ENCODE data around the gene LMAN1L.

The LMAN1L gene

DNA sequence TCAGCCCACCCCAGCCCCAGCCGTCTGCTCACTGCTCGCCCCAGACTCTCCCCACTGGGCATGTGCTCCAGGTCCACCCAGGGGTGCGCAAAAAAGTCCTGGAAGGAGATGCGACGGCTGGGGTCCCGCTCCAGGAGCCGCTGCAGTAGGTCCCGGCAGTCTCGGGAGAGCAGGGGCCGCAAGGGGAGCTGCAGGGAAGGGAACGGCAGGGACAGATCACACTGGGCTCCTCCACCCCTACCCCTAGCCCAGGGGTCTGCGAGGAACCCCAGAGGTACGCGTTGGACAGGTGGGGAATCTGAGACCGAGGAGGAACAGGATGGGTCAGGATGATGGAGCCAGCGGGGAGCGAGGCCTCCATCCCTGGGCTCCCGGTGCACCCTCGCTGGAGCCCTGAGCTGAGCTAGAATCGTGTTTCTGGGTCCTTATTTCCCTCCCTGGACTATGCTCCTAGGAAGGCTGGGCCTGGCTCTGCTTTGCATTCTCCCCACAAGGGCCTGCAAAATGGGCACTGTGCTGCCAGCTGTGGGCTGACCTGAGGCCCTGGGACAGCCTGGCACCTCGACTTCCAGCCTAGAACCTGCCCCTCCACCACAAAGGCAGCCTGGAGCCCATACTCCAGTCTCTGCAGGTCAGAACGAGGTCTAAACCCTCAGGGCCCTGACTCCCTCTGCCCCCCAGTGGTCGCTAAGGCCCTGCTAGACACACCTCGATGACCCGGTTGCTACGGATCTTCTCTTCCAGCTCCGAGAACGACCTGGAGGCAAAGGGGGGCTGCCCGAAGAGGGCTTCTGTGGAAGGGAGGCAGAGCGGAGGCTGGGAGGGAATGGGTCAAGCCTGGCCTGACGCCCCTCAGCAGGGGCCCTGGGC is 27.1 kb downstream of the LMAN1L start:
- no peak overlapping the region for H3K4me3 ChIP-seq (ENCODE audit: insufficient read length, low read depth)
- H3K27me3 ChIP-seq (ENCODE audit: insufficient read depth, insufficient read length), result no peaks in the 10 kb centered on the region
- H3K4me1 ChIP-seq (ENCODE audit: insufficient read depth, insufficient read length), result peaks cover 38% of the 10 kb centered on the region
- no peak for DNase-seq (ENCODE audit: low read depth, low spot score)
- peak overlapping the region; percentile 42 for H3K9ac ChIP-seq (ENCODE audit: insufficient read length, low read depth)
- no peaks in the 10 kb centered on the region for H3K9me3 ChIP-seq (ENCODE audit: insufficient read depth, low read length)
- H3K36me3 ChIP-seq (ENCODE audit: insufficient read depth, insufficient read length, low read length), result peaks cover 53% of the 10 kb centered on the region
- TF ChIP-seq SUZ12 (IDR thresholded peaks at IDR 0.05; ENCODE audit: extremely low read depth, insufficient read depth, insufficient read length), result no peak
- no peak for TF ChIP-seq ZNF274 (IDR thresholded peaks at IDR 0.05; ENCODE audit: low read depth, low read length)
- no peak for TF ChIP-seq YY1 (IDR thresholded peaks at IDR 0.05; ENCODE audit: insufficient read depth, insufficient read length)

- Histone ChIP-seq H3K36me3 (ENCODE audit: insufficient read depth, insufficient read length, low read length) (peaks cover 56% of the 10 kb centered on the region), H3K27me3 (ENCODE audit: insufficient read depth, insufficient read length) (no peaks in the 10 kb centered on the region), H3K9ac (ENCODE audit: insufficient read length, low read depth) (peak overlapping the region; percentile 44), H3K4me1 (ENCODE audit: insufficient read depth, insufficient read length) (peaks cover 34% of the 10 kb centered on the region), H3K9me3 (ENCODE audit: insufficient read depth, low read length) (no peaks in the 10 kb centered on the region), H3K4me3 (ENCODE audit: insufficient read length, low read depth) (no peak overlapping the region)
- DNase-seq (ENCODE audit: low read depth, low spot score), result no peak
- TF ChIP-seq YY1 (IDR thresholded peaks at IDR 0.05; ENCODE audit: insufficient read depth, insufficient read length) (no peak), ZNF274 (IDR thresholded peaks at IDR 0.05; ENCODE audit: low read depth, low read length) (no peak), SUZ12 (IDR thresholded peaks at IDR 0.05; ENCODE audit: extremely low read depth, insufficient read depth, insufficient read length) (no peak)
These were observed 28.5 kb downstream of the LMAN1L start for GRCh38 chr15:74840851-74841775.

GRCh38 chr15:74841891-74842373 is 29.3 kb downstream of the LMAN1L start:
- Histone ChIP-seq H3K27me3 (ENCODE audit: insufficient read depth, insufficient read length) (no peaks in the 10 kb centered on the region), H3K9ac (ENCODE audit: insufficient read length, low read depth) (peak overlapping the region; percentile 94), H3K36me3 (ENCODE audit: insufficient read depth, insufficient read length, low read length) (peaks cover 52% of the 10 kb centered on the region), H3K4me1 (ENCODE audit: insufficient read depth, insufficient read length) (peaks cover 34% of the 10 kb centered on the region), H3K4me3 (ENCODE audit: insufficient read length, low read depth) (peak overlapping the region; percentile 92), H3K9me3 (ENCODE audit: insufficient read depth, low read length) (no peaks in the 10 kb centered on the region)
- TF ChIP-seq YY1 (IDR thresholded peaks at IDR 0.05; ENCODE audit: insufficient read depth, insufficient read length) (no peak), ZNF274 (IDR thresholded peaks at IDR 0.05; ENCODE audit: low read depth, low read length) (no peak), SUZ12 (IDR thresholded peaks at IDR 0.05; ENCODE audit: extremely low read depth, insufficient read depth, insufficient read length) (no peak)
- no peak for DNase-seq (ENCODE audit: low read depth, low spot score)

DNA sequence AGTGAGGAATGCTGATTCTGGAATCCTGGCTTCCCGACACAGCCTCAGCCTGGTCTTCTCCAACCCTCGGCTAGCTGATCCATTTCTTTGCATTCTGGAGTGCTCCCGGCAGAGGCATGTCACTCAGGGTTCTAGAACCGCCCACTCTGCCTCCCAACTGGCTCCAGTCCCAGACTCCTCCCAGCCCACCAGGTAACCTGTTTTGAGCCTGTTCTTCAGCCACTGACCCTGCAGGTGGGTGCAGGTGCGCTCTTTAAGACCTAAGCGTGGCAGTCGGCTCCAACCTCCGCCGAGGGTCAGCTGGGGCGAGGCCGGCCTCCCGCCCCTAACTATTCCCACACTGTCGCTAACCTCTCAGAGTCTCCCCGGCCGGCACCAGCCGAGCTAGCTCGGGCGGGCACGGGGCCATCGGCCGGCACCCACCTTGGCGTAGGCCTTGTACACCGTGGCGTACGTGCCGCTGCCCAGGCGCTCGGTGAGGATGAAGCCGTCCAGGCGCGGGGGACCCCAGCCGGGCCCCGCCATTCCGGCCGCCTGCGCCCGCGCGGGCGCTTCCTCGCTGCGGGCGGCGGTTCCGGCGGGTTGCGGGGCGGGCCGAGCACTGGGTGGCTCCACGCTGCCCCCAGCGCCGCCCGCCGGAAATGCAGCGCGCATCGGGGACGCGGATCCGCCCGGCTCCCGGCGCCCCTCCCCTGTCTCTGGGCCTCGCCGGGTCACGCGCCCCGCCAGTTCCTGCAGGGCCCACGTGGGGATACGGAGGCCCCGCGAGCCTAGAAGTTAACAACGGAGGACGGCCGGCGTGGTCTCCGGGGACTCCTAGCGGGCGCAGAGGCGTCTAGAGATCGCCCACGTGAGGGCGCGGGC is 30.2 kb downstream of the LMAN1L start, which contains the start of gene ULK3:
Gene ULK3 (minus strand): TSS at position 576 of the 864 bp plus-strand sequence. CDS start 51 bp downstream, at position 525.
- Histone ChIP-seq H3K36me3 (ENCODE audit: insufficient read depth, insufficient read length, low read length) (peaks cover 57% of the 10 kb centered on the region), H3K9me3 (ENCODE audit: insufficient read depth, low read length) (no peaks in the 10 kb centered on the region), H3K27me3 (ENCODE audit: insufficient read depth, insufficient read length) (no peaks in the 10 kb centered on the region), H3K4me3 (ENCODE audit: insufficient read length, low read depth) (peak within 1 kb of the TSS; percentile 92), H3K9ac (ENCODE audit: insufficient read length, low read depth) (peak within 1 kb of the TSS; percentile 94), H3K4me1 (ENCODE audit: insufficient read depth, insufficient read length) (peaks cover 30% of the 10 kb centered on the region)
- peak; percentile 88 for DNase-seq (ENCODE audit: low read depth, low spot score)
- TF ChIP-seq SUZ12 (IDR thresholded peaks at IDR 0.05; ENCODE audit: extremely low read depth, insufficient read depth, insufficient read length), result no peak
- TF ChIP-seq ZNF274 (IDR thresholded peaks at IDR 0.05; ENCODE audit: low read depth, low read length), result no peak
- TF ChIP-seq YY1 (IDR thresholded peaks at IDR 0.05; ENCODE audit: insufficient read depth, insufficient read length), result no peak

DNA sequence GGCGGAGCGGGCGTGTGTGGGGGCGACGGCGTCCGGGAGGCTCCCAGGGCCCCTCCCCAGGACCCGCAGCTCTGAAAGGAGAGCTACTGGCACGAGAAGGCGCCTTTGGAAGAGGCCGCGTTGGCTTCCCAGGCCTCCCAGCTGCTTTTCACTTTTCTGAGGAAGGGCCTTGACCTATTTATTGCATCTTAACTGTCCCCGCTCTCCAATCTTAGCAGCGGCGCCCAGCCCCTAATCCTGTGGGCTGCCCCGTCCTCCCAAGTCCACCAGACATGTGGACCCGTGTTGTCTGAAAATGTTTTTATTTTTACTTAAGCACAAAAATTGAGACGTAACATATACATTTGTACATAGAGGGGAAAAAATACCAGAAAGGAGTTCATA is 30.8 kb downstream of the LMAN1L start:
- Histone ChIP-seq H3K27me3 (ENCODE audit: insufficient read depth, insufficient read length) (no peaks in the 10 kb centered on the region), H3K9ac (ENCODE audit: insufficient read length, low read depth) (peak overlapping the region; percentile 91), H3K4me3 (ENCODE audit: insufficient read length, low read depth) (peak overlapping the region; percentile 92), H3K4me1 (ENCODE audit: insufficient read depth, insufficient read length) (peaks cover 30% of the 10 kb centered on the region), H3K36me3 (ENCODE audit: insufficient read depth, insufficient read length, low read length) (peaks cover 58% of the 10 kb centered on the region), H3K9me3 (ENCODE audit: insufficient read depth, low read length) (no peaks in the 10 kb centered on the region)
- TF ChIP-seq SUZ12 (IDR thresholded peaks at IDR 0.05; ENCODE audit: extremely low read depth, insufficient read depth, insufficient read length), result no peak
- TF ChIP-seq YY1 (IDR thresholded peaks at IDR 0.05; ENCODE audit: insufficient read depth, insufficient read length), result no peak
- no peak for TF ChIP-seq ZNF274 (IDR thresholded peaks at IDR 0.05; ENCODE audit: low read depth, low read length)
- DNase-seq (ENCODE audit: low read depth, low spot score), result no peak

GRCh38 chr15:74843891-74844299 is 31.3 kb downstream of the LMAN1L start:
- Histone ChIP-seq H3K27me3 (ENCODE audit: insufficient read depth, insufficient read length) (no peaks in the 10 kb centered on the region), H3K4me3 (ENCODE audit: insufficient read length, low read depth) (peak overlapping the region; percentile 92), H3K9me3 (ENCODE audit: insufficient read depth, low read length) (no peaks in the 10 kb centered on the region), H3K4me1 (ENCODE audit: insufficient read depth, insufficient read length) (peaks cover 30% of the 10 kb centered on the region), H3K9ac (ENCODE audit: insufficient read length, low read depth) (peak overlapping the region; percentile 91), H3K36me3 (ENCODE audit: insufficient read depth, insufficient read length, low read length) (peaks cover 56% of the 10 kb centered on the region)
- no peak for DNase-seq (ENCODE audit: low read depth, low spot score)
- TF ChIP-seq ZNF274 (IDR thresholded peaks at IDR 0.05; ENCODE audit: low read depth, low read length), result no peak
- TF ChIP-seq YY1 (IDR thresholded peaks at IDR 0.05; ENCODE audit: insufficient read depth, insufficient read length), result no peak

Measured in NT2/D1 (cell line).